Measurements from ENCODE around the gene MRAS.

Gene MRAS

DNA sequence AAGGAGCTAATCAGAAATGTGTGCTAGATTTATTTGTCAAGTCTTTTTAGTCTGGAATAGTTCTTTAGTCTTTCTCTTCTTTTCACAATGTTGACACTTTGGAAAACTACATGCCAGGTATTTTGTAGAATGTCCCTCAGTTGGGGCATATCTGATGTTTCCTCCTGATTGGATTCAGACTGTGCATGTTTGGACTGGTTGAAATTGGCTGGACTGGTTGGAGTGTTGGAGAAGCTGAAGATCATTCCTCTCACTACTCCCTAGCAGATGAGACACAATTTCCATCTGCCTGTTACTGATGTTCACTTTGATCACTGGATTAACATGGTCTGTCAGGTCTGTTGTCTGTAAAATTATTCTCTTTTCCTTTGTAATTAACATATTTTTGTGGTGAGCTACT lies 22.4 kb upstream of the MRAS start:
- no peak overlapping the region for H2AFZ ChIP-seq (ENCODE audit: low read depth)
- no peak overlapping the region for H3K4me2 ChIP-seq
- no peaks in the 10 kb centered on the region for H4K20me1 ChIP-seq (ENCODE audit: insufficient read depth)
- H3K27me3 ChIP-seq (ENCODE audit: insufficient read depth, low read depth): peaks cover 5% of the 10 kb centered on the region; the same call in 1 of the 2 replicates
- H3K36me3 ChIP-seq (ENCODE audit: insufficient read depth): no peaks in the 10 kb centered on the region
- peaks cover 24% of the 10 kb centered on the region for H3K4me1 ChIP-seq (ENCODE audit: low read depth, poor library complexity, severe bottlenecking)
- no peak overlapping the region for H3K9ac ChIP-seq
- TF ChIP-seq, protein P1, sequence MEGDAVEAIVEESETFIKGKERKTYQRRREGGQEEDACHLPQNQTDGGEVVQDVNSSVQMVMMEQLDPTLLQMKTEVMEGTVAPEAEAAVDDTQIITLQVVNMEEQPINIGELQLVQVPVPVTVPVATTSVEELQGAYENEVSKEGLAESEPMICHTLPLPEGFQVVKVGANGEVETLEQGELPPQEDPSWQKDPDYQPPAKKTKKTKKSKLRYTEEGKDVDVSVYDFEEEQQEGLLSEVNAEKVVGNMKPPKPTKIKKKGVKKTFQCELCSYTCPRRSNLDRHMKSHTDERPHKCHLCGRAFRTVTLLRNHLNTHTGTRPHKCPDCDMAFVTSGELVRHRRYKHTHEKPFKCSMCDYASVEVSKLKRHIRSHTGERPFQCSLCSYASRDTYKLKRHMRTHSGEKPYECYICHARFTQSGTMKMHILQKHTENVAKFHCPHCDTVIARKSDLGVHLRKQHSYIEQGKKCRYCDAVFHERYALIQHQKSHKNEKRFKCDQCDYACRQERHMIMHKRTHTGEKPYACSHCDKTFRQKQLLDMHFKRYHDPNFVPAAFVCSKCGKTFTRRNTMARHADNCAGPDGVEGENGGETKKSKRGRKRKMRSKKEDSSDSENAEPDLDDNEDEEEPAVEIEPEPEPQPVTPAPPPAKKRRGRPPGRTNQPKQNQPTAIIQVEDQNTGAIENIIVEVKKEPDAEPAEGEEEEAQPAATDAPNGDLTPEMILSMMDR (conservative IDR thresholded peaks at IDR 0.05; ENCODE audit: low read depth, low read length): no peak
- no peaks in the 10 kb centered on the region for H3K79me2 ChIP-seq (ENCODE audit: insufficient read depth, low read depth)
- no peak overlapping the region for H3K27ac ChIP-seq
- no peak overlapping the region for H3K4me3 ChIP-seq (IDR thresholded peaks at IDR 0.05; ENCODE audit: insufficient read depth, low read depth, low read length)

DNA sequence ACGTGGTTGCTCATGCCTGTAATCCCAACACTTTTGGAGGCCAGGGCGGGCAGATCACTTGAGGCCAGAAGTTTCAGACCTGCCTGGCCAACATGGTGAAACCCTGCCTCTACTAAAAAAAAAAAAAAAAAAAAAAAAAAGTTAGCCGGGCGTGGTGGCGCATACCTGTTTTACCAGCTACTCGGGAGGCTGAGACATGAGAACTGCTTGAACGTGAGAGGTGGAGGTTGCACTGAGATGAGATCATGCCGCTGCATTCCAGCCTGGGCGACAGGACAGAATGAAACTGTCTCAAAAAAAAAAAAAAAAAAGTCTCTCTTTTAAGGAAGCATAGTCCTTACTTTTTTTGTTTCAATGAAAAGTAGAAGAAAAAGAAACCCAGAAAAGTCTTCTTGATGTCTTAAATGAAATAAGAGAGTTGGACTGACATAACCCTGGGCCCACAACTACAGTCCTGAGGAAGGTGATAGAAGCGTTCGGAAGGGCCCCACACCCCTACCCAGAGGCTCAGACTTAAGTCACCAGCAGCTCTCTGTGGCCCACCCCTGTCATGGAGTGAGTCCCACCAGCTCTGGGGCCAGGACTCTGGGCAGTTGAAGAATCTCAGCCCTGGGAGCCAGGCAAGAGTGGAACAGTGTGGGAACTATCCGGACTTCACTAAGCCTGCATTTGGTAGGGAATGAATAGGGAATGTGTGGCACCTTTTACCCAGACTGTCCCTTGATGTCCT lies 21.3 kb upstream of the MRAS start:
- no peak overlapping the region for H3K27ac ChIP-seq
- no peaks in the 10 kb centered on the region for H3K79me2 ChIP-seq (ENCODE audit: insufficient read depth, low read depth)
- H3K4me3 ChIP-seq (IDR thresholded peaks at IDR 0.05; ENCODE audit: insufficient read depth, low read depth, low read length): no peak overlapping the region
- no peaks in the 10 kb centered on the region for H3K36me3 ChIP-seq (ENCODE audit: insufficient read depth)
- no peak overlapping the region for H2AFZ ChIP-seq (ENCODE audit: low read depth)
- H4K20me1 ChIP-seq (ENCODE audit: insufficient read depth): no peaks in the 10 kb centered on the region
- H3K9ac ChIP-seq: no peak overlapping the region
- H3K27me3 ChIP-seq (ENCODE audit: insufficient read depth, low read depth): peaks cover 5% of the 10 kb centered on the region; the same call in 1 of the 2 replicates
- TF ChIP-seq, protein P1 (conservative IDR thresholded peaks at IDR 0.05; ENCODE audit: low read depth, low read length): no peak
- H3K4me1 ChIP-seq (ENCODE audit: low read depth, poor library complexity, severe bottlenecking): peaks cover 34% of the 10 kb centered on the region
- no peak overlapping the region for H3K4me2 ChIP-seq

DNA sequence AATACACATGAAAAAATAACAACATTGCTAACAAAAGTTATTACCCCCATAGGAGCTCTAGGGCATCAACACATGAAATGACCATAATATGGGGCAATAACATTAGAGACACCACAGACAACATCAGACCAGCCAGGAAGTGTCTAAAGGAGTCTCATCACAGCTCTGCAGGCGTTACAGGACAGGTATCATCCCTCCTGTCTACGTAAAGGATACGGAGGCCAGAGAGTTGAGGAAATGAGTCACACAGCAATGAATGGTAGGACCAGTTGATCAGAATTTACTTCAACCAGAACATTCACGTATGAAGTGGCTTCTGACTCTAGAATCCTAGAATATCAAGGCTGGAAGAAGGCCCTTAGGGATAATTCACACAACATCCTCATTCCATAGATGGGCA lies 20.5 kb upstream of the MRAS start:
- Histone ChIP-seq H3K36me3 (ENCODE audit: insufficient read depth) (no peaks in the 10 kb centered on the region), H3K27me3 (ENCODE audit: insufficient read depth, low read depth) (peaks cover 5% of the 10 kb centered on the region; the same call in 1 of the 2 replicates), H3K79me2 (ENCODE audit: insufficient read depth, low read depth) (no peaks in the 10 kb centered on the region), H3K4me3 (IDR thresholded peaks at IDR 0.05; ENCODE audit: insufficient read depth, low read depth, low read length) (no peak overlapping the region), H3K4me1 (ENCODE audit: low read depth, poor library complexity, severe bottlenecking) (peaks cover 41% of the 10 kb centered on the region), H2AFZ (ENCODE audit: low read depth) (no peak overlapping the region), H3K27ac (no peak overlapping the region), H3K4me2 (no peak overlapping the region), H4K20me1 (ENCODE audit: insufficient read depth) (no peaks in the 10 kb centered on the region), H3K9ac (no peak overlapping the region)
- TF ChIP-seq, protein P1 (conservative IDR thresholded peaks at IDR 0.05; ENCODE audit: low read depth, low read length): no peak

DNA sequence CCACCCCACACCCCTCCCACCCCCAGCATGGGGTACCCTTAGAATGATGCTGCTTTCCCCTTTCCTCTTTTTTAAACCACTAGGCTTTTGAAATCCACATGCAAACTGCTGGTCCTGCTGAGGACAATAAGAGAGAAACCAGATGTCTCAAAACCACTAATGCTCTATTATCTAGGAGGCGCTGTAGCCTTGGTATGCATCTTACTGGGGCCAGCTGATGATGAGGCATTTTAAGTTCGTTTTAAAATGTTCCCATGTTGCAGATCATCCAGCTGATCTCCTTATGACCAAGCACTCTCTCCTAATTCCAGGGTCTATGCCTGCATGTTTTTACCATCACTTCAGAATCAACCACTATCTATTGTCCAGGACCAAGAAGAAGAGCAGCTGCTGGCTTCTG lies 20.0 kb upstream of the MRAS start:
- Histone ChIP-seq H3K36me3 (ENCODE audit: insufficient read depth) (no peaks in the 10 kb centered on the region), H3K27me3 (ENCODE audit: insufficient read depth, low read depth) (peaks cover 5% of the 10 kb centered on the region; the same call in 1 of the 2 replicates), H3K4me2 (peak overlapping the region; percentile 82), H3K9ac (no peak overlapping the region), H3K4me1 (ENCODE audit: low read depth, poor library complexity, severe bottlenecking) (peaks cover 41% of the 10 kb centered on the region), H3K27ac (no peak overlapping the region), H3K4me3 (IDR thresholded peaks at IDR 0.05; ENCODE audit: insufficient read depth, low read depth, low read length) (no peak overlapping the region), H2AFZ (ENCODE audit: low read depth) (peak overlapping the region; percentile 98; the same call in 1 of the 2 replicates), H4K20me1 (ENCODE audit: insufficient read depth) (no peaks in the 10 kb centered on the region), H3K79me2 (ENCODE audit: insufficient read depth, low read depth) (no peaks in the 10 kb centered on the region)
- TF ChIP-seq, protein P1 (conservative IDR thresholded peaks at IDR 0.05; ENCODE audit: low read depth, low read length): peak; percentile 17; the same call in 1 of the 2 replicates

Data from KMS-11 (cell line).